Nephron (organoid): Measurements from ENCODE around the gene PARD6G.

Experiments used
- H3K27ac Mint-ChIP-seq, 3 experiments: 2 replicates each; pipeline ENCODE4 v1.8.0; 2020; ENCODE audit warnings: mixed read lengths in 3 of 3, mild to moderate bottlenecking in 2 of 3, moderate library complexity in 1 of 3
- H3K27me3 Mint-ChIP-seq: 2 replicates; pipeline ENCODE4 v1.8.0; 2021; ENCODE audit warnings: low read depth, mild to moderate bottlenecking, moderate library complexity, mixed read lengths
- H3K36me3 Mint-ChIP-seq: 2 replicates; pipeline ENCODE4 v1.8.0; 2020; ENCODE audit warnings: low read depth, mixed read lengths
- H3K4me1 Mint-ChIP-seq: 2 replicates; pipeline ENCODE4 v1.8.0; 2020; ENCODE audit warnings: mixed read lengths
- H3K4me3 Mint-ChIP-seq, 3 experiments: 2 replicates each; pipeline ENCODE4 v1.8.0; 2020; ENCODE audit warnings: mild to moderate bottlenecking in 3 of 3, mixed read lengths in 3 of 3, moderate library complexity in 2 of 3
- H3K9me3 Mint-ChIP-seq: 2 replicates; pipeline ENCODE4 v1.8.0; 2020; ENCODE audit warnings: mixed read lengths
- TF ChIP-seq, protein P1 (sequence below), 3 experiments: fragments of 200-600 bp; sonication (generic); IDR thresholded peaks; one replicate each; pipeline ENCODE4 v1.5.0; 2021; ENCODE audit warnings: antibody characterized with exemption in 3 of 3; ENCODE audit not compliant: unreplicated experiment in 3 of 3

PARD6G gene

DNA sequence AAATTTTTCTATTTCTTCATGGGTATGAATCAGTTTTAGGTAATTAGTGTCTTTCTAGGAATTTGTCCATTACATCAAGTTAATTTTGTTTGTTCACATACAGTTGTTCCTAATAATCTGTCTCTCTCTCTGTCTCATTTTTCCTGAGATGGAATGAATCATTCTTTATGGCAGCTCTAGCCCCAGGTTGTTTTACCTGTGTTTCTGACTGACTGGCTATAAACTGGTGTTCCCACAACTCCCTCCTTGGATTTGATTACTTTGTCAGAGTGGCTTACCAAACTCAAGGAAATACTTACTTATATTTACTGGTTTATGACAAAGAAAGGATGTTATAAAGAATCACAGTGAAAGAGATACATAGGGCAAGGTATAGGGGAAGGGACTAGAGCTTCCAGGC is 123.2 kb downstream of the PARD6G start:
- Mint-ChIP-seq H3K27me3 (no peaks in the 10 kb centered on the region), H3K9me3 (peaks cover 8% of the 10 kb centered on the region), H3K36me3 (peaks cover 73% of the 10 kb centered on the region), H3K27ac (no peak overlapping the region), H3K4me1 (peaks cover 1% of the 10 kb centered on the region), H3K4me3 (no peak overlapping the region)
- TF ChIP-seq, protein P1, sequence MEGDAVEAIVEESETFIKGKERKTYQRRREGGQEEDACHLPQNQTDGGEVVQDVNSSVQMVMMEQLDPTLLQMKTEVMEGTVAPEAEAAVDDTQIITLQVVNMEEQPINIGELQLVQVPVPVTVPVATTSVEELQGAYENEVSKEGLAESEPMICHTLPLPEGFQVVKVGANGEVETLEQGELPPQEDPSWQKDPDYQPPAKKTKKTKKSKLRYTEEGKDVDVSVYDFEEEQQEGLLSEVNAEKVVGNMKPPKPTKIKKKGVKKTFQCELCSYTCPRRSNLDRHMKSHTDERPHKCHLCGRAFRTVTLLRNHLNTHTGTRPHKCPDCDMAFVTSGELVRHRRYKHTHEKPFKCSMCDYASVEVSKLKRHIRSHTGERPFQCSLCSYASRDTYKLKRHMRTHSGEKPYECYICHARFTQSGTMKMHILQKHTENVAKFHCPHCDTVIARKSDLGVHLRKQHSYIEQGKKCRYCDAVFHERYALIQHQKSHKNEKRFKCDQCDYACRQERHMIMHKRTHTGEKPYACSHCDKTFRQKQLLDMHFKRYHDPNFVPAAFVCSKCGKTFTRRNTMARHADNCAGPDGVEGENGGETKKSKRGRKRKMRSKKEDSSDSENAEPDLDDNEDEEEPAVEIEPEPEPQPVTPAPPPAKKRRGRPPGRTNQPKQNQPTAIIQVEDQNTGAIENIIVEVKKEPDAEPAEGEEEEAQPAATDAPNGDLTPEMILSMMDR (IDR thresholded peaks at IDR 0.05; ENCODE audit: unreplicated experiment in 3 of 3), result no peak

DNA sequence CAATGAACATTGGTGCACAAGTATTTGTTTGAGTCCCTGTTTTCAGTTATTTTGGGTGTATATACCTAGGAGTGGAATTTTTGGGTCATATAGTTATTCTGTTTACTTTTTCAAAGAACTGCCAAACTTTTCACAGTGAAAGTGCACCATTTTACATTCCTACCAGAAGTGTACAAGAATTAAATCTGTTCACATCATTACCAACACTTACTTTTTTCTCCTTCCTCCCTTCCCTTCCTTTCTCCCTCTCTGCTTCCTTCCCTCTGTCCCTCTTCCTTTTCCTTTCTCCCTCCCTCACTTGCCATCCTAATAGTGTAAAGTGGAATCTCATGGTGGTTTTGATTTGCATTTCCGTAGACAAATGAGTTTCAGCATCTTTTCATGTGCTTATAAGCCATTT is 126.4 kb downstream of the PARD6G start:
- peaks cover 69% of the 10 kb centered on the region for H3K36me3 Mint-ChIP-seq
- no peaks in the 10 kb centered on the region for H3K9me3 Mint-ChIP-seq
- no peaks in the 10 kb centered on the region for H3K27me3 Mint-ChIP-seq
- no peak overlapping the region for H3K4me3 Mint-ChIP-seq
- H3K4me1 Mint-ChIP-seq, result peaks cover 10% of the 10 kb centered on the region
- TF ChIP-seq, protein P1 (IDR thresholded peaks at IDR 0.05; ENCODE audit: unreplicated experiment in 3 of 3), result no peak
- H3K27ac Mint-ChIP-seq, result no peak overlapping the region

- H3K9me3 Mint-ChIP-seq, result no peaks in the 10 kb centered on the region
- TF ChIP-seq, protein P1 (IDR thresholded peaks at IDR 0.05; ENCODE audit: unreplicated experiment in 3 of 3), result no peak
- no peak overlapping the region for H3K27ac Mint-ChIP-seq
- H3K27me3 Mint-ChIP-seq, result no peaks in the 10 kb centered on the region
- peaks cover 57% of the 10 kb centered on the region for H3K36me3 Mint-ChIP-seq
- peaks cover 10% of the 10 kb centered on the region for H3K4me1 Mint-ChIP-seq
- no peak overlapping the region for H3K4me3 Mint-ChIP-seq
Measured at GRCh38 chr18:80119111-80119510, 128.2 kb downstream of the PARD6G start.

- H3K27me3 Mint-ChIP-seq, result no peaks in the 10 kb centered on the region
- peaks cover 32% of the 10 kb centered on the region for H3K4me1 Mint-ChIP-seq
- no peak overlapping the region for H3K27ac Mint-ChIP-seq
Measured at GRCh38 chr18:80115035-80115434, 132.3 kb downstream of the PARD6G start.

GRCh38 chr18:80112624-80113248 is 134.6 kb downstream of the PARD6G start:
- no peaks in the 10 kb centered on the region for H3K9me3 Mint-ChIP-seq
- TF ChIP-seq, protein P1 (IDR thresholded peaks at IDR 0.05; ENCODE audit: unreplicated experiment in 3 of 3), result no peak
- H3K4me3 Mint-ChIP-seq, result peak overlapping the region; percentile 59 to 75 (median 64)
- peak overlapping the region; percentile 59 to 96 (median 77) for H3K27ac Mint-ChIP-seq
- H3K36me3 Mint-ChIP-seq, result peaks cover 12% of the 10 kb centered on the region
- H3K27me3 Mint-ChIP-seq, result no peaks in the 10 kb centered on the region
- H3K4me1 Mint-ChIP-seq, result peaks cover 27% of the 10 kb centered on the region

More at GRCh38 chr18:80115035-80115434, 132.3 kb downstream of the PARD6G start:
- Mint-ChIP-seq H3K36me3 (peaks cover 31% of the 10 kb centered on the region), H3K9me3 (no peaks in the 10 kb centered on the region), H3K4me3 (no peak overlapping the region)
- TF ChIP-seq, protein P1 (IDR thresholded peaks at IDR 0.05; ENCODE audit: unreplicated experiment in 3 of 3), result no peak

- no peaks in the 10 kb centered on the region for H3K9me3 Mint-ChIP-seq
- no peaks in the 10 kb centered on the region for H3K27me3 Mint-ChIP-seq
- peaks cover 30% of the 10 kb centered on the region for H3K4me1 Mint-ChIP-seq
- peaks cover 4% of the 10 kb centered on the region for H3K36me3 Mint-ChIP-seq
- peak overlapping the region; percentile 82 to 87 (median 84) for H3K4me3 Mint-ChIP-seq
- TF ChIP-seq, protein P1 (IDR thresholded peaks at IDR 0.05; ENCODE audit: unreplicated experiment in 3 of 3), result no peak
- peak overlapping the region; percentile 0 to 50 (median 19) for H3K27ac Mint-ChIP-seq
Measured at GRCh38 chr18:80109676-80110078, 137.6 kb downstream of the PARD6G start.
